Hypothalamus (tissue), 51 donors: ENCODE measurements around the gene SPATA6.

ENCODE experiments used
- DNase-seq, 51 donors: peaks; one replicate each; lab custom pipeline; 2025; lab: John Stamatoyannopoulos, UW

SPATA6 gene

DNA sequence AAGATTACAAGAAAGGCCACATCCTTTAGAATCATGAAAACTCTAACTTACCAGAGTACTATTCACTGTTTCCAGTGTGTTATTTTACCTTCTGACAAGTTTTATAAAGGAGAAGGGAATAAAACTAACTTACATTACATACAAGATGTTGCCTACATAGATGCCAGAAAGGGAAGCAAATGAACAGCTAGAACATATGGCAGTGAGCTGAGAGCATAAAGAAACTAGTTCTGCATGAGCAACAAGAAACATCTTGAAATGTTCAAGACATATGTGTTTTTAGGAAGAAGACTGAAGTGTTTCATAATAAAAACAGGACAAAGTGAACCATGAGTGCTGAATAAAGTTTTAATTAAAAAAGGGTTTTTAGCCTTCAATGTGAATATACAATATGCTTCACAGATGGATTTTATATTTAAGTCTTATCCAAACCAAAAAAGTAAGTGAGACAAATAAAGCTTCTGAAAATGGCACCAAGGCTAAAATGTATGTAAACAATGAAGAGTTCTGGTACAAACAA is 210.1 kb downstream of the SPATA6 start:
- no peak for DNase-seq

DNA sequence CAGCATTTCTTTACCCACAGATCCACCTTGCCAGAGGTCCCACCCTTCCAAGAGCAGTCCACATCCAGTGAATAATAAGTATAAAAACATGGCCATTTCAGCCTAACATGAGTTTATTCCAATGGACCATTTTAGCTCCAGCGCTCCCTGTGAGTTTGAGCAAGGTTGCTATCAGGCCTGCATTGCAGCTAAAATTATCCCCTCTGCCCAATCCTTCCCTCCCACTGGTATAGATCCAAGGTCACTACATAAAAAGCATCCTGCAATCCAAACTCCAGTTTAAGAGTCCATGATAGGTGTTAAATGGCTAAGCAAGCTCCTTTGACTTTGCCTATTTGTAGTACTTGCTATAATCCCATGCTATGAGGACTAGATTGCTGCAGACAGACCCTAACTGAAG is 213.9 kb downstream of the SPATA6 start:
- no peak for DNase-seq

- DNase-seq = no peak
Observed at GRCh38 chr1:48254254-48254653, 217.8 kb downstream of the SPATA6 start.

GRCh38 chr1:48251821-48252220 is 220.2 kb downstream of the SPATA6 start:
- no peak for DNase-seq

GRCh38 chr1:48251323-48251722 is 220.7 kb downstream of the SPATA6 start:
- DNase-seq = no peak

- DNase-seq = no peak
Observed at GRCh38 chr1:48250572-48250971, 221.4 kb downstream of the SPATA6 start.

DNA sequence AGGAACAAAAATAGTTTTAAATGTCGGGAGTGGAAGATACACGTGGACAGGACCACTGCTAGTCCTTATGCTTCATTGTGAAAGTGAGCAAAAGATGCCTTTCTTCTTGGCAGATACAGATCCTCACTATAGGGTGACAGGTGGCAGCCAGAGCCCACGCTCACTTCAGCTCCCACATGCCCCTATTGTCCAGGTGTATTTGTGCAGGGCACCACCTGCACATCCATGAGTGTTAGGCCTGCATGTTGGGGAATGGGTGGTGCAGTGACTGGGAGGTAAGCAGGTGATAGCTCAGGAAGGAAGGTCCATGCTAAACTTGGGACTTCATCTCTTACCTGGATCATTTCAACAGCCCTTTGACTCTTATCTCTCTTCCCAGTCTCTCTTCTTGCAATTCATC is 222.1 kb downstream of the SPATA6 start:
- DNase-seq = no peak

DNA sequence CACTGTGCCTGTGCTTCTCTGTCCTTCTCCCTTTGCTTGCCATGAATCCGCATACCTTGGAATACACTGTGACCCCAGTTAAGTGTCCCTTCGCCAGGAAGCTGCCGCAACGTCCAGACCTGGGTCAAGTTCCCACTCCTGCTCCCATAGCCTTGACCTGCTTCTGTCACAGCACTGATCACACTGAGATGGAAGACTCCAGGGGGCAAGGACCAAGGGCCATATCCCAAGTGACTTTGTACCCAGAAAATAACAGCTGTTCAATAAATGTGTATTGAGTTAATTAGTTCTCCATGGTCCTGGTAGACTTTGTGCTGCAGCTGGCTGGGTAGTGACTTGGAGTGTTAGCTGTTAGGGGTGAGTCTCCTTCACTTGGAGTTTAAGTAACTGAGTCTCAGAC is 223.6 kb downstream of the SPATA6 start:
- no peak for DNase-seq

- peak in 12 of 51 donors; percentile 7 to 53 (median 24) for DNase-seq
Observed at GRCh38 chr1:48246727-48247126, 225.3 kb downstream of the SPATA6 start.
